ENCODE measurements around the gene RIMS1.

- no peak for TF ChIP-seq CTCF (IDR thresholded peaks at IDR 0.05; ENCODE audit: insufficient read depth, low read length)
- no peak for TF ChIP-seq GABPA (IDR thresholded peaks at IDR 0.05; ENCODE audit: low read depth)
- no peak for TF ChIP-seq POLR2AphosphoS5 (IDR thresholded peaks at IDR 0.05; ENCODE audit: low read depth)
Observed at GRCh38 chr6:71977884-71978283, 91.5 kb downstream of the RIMS1 start.
